Activated CD8-positive, alpha-beta memory T cell treated with anti-CD3 and anti-CD28 coated beads, Interleukin-2, amount 50 U/mL, for 48 hours (primary cell): Measurements from ENCODE around the gene CCDC82.
"Not testable (repeated sequence)": the region's sequence is repeated elsewhere in the genome, so short reads cannot be mapped to it uniquely, and the experiment has no call there.

Source experiments
- DNase-seq: peaks from one replicate; pipeline ENCODE4 v3.0.0-alpha.2; 2020

CCDC82 gene

GRCh38 chr11:96389720-96390487, at the start of gene CCDC82, which contains the start of gene JRKL:
CCDC82 (minus strand) TSS chr11:96389912; CDS start chr11:96384747, 5,165 bp downstream.
JRKL (plus strand) TSS chr11:96390013; CDS start chr11:96390650, 637 bp downstream.
- peak; percentile 98 for DNase-seq

- not testable (repeated sequence) for DNase-seq
Observed at GRCh38 chr11:96432654-96433053, 42.9 kb upstream of the CCDC82 start.

GRCh38 chr11:96430668-96431067, 41.0 kb upstream of the CCDC82 start:
- no peak for DNase-seq

- DNase-seq: no peak
Observed at GRCh38 chr11:96424693-96425092, 35.0 kb upstream of the CCDC82 start.

GRCh38 chr11:96413408-96413807, 23.7 kb upstream of the CCDC82 start:
- DNase-seq: no peak

GRCh38 chr11:96412761-96413381, 23.2 kb upstream of the CCDC82 start:
- no peak for DNase-seq

- DNase-seq: not testable (repeated sequence)
Observed at GRCh38 chr11:96411412-96411811, 21.7 kb upstream of the CCDC82 start.

GRCh38 chr11:96400697-96401096, 11.0 kb upstream of the CCDC82 start:
- no peak for DNase-seq

GRCh38 chr11:96397863-96398262, 8.2 kb upstream of the CCDC82 start:
- no peak for DNase-seq

- no peak for DNase-seq
Observed at GRCh38 chr11:96396637-96397036, 6.9 kb upstream of the CCDC82 start.

- DNase-seq: no peak
Observed at GRCh38 chr11:96394773-96395172, 5.1 kb upstream of the CCDC82 start.

GRCh38 chr11:96393753-96394348, 4.1 kb upstream of the CCDC82 start:
- DNase-seq: no peak

GRCh38 chr11:96391698-96392307, 2.1 kb upstream of the CCDC82 start:
- no peak for DNase-seq

GRCh38 chr11:96390488-96390792, 728 bp upstream of the CCDC82 start:
- no peak for DNase-seq

GRCh38 chr11:96388891-96389719, 607 bp downstream of the CCDC82 start:
- DNase-seq: no peak

GRCh38 chr11:96385187-96385586, 4.5 kb downstream of the CCDC82 start:
- DNase-seq: no peak

- DNase-seq: no peak
Observed at GRCh38 chr11:96384156-96384555, 5.6 kb downstream of the CCDC82 start.

GRCh38 chr11:96376796-96377195, 12.9 kb downstream of the CCDC82 start:
- DNase-seq: no peak

GRCh38 chr11:96373826-96374225, 15.9 kb downstream of the CCDC82 start:
- DNase-seq: no peak

GRCh38 chr11:96367342-96367741, 22.4 kb downstream of the CCDC82 start:
- no peak for DNase-seq

GRCh38 chr11:96366024-96366423, 23.7 kb downstream of the CCDC82 start:
- no peak for DNase-seq

GRCh38 chr11:96365493-96365892, 24.2 kb downstream of the CCDC82 start:
- no peak for DNase-seq

- DNase-seq: no peak
Observed at GRCh38 chr11:96361778-96362177, 27.9 kb downstream of the CCDC82 start.
